Loucy (cell line): ENCODE results near the gene AHR.
"Not testable (repeated sequence)": the region's sequence is repeated elsewhere in the genome, so short reads cannot be mapped to it uniquely, and the experiment has no call there.

Source experiments
- EZH2phosphoT487 ChIP-seq: fragments of 200-600 bp; IDR thresholded peaks from 2 replicates; pipeline ENCODE4 v1.6.1; 2018; ENCODE audit warnings: antibody characterized with exemption, mild to moderate bottlenecking, moderate library complexity, borderline replicate concordance
- TF ChIP-seq, protein P1 (sequence below): fragments of 200-600 bp; sonication (generic); conservative IDR thresholded peaks from 2 replicates; pipeline ENCODE4 v1.5.1; 2014; ENCODE audit warnings: mild to moderate bottlenecking, antibody characterized with exemption, low read length

DNA sequence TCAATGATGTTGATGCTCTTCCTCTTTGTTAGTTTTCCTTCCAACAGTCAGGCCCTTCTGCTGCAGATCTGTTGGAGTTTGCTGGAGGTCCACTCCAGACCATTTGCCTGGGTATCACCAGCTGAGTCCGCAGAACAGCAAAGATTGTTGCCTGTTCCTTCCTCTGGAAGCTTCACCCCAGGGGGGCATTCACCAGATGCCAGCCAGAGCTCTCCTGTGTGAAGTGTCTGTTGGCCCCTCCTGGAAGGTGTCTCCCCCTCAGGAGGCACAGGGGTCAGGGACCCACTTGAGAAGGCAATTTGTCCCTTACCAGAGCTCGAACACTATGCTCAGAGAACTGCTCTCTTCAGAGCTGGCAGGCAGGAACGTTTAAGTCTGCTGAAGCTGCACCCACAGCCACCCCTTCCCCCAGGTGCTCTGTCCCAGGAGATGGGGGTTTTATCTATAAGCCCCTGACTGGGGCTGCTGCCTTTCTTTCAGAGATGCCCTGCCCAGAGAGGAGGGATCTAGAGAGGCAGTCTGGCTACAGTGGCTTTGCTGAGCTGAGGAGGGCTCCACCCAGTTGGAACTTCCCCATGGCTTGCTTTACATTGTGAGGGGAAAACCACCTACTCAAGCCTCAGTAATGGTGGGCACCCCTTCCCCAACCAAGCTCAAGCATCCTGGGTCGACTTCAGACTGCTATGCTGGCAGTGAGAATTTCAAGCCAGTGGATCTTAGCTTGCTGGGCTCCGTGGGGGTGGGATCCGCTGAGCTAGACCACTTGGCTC, 55.4 kb downstream of the AHR start:
- not testable (repeated sequence) for TF ChIP-seq EZH2phosphoT487
- TF ChIP-seq, protein P1, sequence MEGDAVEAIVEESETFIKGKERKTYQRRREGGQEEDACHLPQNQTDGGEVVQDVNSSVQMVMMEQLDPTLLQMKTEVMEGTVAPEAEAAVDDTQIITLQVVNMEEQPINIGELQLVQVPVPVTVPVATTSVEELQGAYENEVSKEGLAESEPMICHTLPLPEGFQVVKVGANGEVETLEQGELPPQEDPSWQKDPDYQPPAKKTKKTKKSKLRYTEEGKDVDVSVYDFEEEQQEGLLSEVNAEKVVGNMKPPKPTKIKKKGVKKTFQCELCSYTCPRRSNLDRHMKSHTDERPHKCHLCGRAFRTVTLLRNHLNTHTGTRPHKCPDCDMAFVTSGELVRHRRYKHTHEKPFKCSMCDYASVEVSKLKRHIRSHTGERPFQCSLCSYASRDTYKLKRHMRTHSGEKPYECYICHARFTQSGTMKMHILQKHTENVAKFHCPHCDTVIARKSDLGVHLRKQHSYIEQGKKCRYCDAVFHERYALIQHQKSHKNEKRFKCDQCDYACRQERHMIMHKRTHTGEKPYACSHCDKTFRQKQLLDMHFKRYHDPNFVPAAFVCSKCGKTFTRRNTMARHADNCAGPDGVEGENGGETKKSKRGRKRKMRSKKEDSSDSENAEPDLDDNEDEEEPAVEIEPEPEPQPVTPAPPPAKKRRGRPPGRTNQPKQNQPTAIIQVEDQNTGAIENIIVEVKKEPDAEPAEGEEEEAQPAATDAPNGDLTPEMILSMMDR: not testable (repeated sequence)
